PFSK-1 (cell line): Measurements from ENCODE around the gene KANSL1L.

Experiments used
- FOXP2 ChIP-seq: optimal IDR thresholded peaks from 2 replicates; pipeline ENCODE3; 2011; ENCODE audit warnings: borderline replicate concordance, control low read depth, inconsistent platforms; ENCODE audit not compliant: insufficient read depth; ENCODE audit errors: extremely low read length, extremely low read depth
- POLR2AphosphoS5 ChIP-seq: IDR thresholded peaks from 2 replicates; pipeline ENCODE4 v1.6.1; 2012; ENCODE audit warnings: low read depth, mild to moderate bottlenecking, control low read depth, low read length, moderate library complexity
- SIN3A ChIP-seq: IDR thresholded peaks from 2 replicates; pipeline ENCODE4 v1.6.1; 2012; ENCODE audit warnings: mild to moderate bottlenecking, low read length, moderate library complexity, borderline replicate concordance; ENCODE audit not compliant: insufficient read depth
- TAF1 ChIP-seq: IDR thresholded peaks from 2 replicates; pipeline ENCODE4 v1.6.1; 2012; ENCODE audit warnings: low read length, control low read depth, borderline replicate concordance; ENCODE audit not compliant: insufficient read depth
- TF ChIP-seq, protein P1 (sequence below), 2 experiments: IDR thresholded peaks; 2 replicates each; pipeline versions ENCODE4 v1.6.1 to v1.8.0; 2011 to 2012; ENCODE audit warnings: low read depth in 2 of 2, low read length in 2 of 2, control low read depth in 1 of 2, inconsistent platforms in 1 of 2, mild to moderate bottlenecking in 1 of 2, moderate library complexity in 1 of 2; ENCODE audit not compliant: insufficient read depth in 1 of 2

Gene KANSL1L

DNA sequence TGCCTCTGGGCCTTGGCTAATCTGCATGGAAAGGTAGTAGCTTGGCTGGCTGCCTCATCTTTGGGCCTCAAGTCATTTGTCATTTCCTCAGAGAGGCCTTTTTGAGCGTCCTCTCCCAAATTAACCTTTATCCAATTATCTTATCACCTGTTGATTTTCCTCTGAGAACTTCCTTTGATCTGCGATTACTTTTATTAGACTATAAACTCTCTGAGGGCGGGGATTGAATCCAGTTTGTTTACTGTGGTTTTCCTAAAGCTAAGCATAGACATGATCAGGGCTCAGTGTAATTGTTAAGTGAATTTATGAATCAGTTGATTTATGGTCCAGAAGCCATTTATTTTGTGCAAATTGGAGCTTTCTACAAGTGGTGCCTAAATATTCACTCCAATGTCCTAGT lies 161.3 kb downstream of the KANSL1L start:
- TF ChIP-seq FOXP2 (no peak), SIN3A (no peak), POLR2AphosphoS5 (no peak), TAF1 (no peak)
- TF ChIP-seq, protein P1, sequence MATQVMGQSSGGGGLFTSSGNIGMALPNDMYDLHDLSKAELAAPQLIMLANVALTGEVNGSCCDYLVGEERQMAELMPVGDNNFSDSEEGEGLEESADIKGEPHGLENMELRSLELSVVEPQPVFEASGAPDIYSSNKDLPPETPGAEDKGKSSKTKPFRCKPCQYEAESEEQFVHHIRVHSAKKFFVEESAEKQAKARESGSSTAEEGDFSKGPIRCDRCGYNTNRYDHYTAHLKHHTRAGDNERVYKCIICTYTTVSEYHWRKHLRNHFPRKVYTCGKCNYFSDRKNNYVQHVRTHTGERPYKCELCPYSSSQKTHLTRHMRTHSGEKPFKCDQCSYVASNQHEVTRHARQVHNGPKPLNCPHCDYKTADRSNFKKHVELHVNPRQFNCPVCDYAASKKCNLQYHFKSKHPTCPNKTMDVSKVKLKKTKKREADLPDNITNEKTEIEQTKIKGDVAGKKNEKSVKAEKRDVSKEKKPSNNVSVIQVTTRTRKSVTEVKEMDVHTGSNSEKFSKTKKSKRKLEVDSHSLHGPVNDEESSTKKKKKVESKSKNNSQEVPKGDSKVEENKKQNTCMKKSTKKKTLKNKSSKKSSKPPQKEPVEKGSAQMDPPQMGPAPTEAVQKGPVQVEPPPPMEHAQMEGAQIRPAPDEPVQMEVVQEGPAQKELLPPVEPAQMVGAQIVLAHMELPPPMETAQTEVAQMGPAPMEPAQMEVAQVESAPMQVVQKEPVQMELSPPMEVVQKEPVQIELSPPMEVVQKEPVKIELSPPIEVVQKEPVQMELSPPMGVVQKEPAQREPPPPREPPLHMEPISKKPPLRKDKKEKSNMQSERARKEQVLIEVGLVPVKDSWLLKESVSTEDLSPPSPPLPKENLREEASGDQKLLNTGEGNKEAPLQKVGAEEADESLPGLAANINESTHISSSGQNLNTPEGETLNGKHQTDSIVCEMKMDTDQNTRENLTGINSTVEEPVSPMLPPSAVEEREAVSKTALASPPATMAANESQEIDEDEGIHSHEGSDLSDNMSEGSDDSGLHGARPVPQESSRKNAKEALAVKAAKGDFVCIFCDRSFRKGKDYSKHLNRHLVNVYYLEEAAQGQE (IDR thresholded peaks at IDR 0.05; ENCODE audit: insufficient read depth in 1 of 2, low read depth in 2 of 2, low read length in 2 of 2): no peak

DNA sequence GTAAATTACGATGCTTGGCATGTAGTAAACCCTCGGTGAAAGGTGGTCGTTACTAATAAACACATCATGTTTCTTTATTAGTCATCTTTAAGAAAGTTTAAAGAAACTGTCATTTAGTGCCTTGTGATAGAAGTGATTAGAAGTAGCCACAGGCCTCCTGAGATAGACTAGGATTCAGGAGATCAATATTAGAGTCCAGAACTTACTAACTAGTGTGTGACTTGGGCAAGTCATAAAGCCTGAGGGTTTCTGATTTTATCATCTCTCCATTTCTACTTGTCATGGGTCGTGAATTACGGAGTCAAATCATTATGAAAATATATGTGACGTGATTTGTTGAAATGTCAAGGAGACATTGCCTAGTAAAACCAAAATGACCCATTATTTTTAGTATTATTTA lies 162.1 kb downstream of the KANSL1L start:
- TF ChIP-seq FOXP2: no peak
- TF ChIP-seq SIN3A: no peak
- no peak for TF ChIP-seq TAF1
- TF ChIP-seq, protein P1 (IDR thresholded peaks at IDR 0.05; ENCODE audit: insufficient read depth in 1 of 2, low read depth in 2 of 2, low read length in 2 of 2): no peak
- TF ChIP-seq POLR2AphosphoS5: no peak

DNA sequence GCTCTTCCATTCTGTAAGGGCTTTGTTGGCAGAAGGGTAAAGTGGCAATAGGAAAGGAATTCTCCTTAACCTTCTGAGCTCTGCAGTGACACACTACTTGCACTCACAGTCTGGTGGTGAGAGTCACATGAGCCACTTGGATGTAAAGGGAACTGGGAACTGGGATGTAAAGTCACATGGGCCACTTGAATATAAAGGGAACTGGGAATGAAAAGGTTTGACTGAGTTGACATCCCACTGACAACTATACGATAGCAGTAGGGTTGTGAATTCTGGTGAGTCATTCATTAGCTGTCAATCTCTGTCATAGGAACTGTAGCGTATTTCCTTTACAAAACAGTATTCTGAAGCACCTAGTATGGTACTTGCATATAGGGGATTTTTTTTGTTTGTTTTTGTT lies 163.3 kb downstream of the KANSL1L start:
- TF ChIP-seq, protein P1 (IDR thresholded peaks at IDR 0.05; ENCODE audit: insufficient read depth in 1 of 2, low read depth in 2 of 2, low read length in 2 of 2): no peak
- no peak for TF ChIP-seq TAF1
- no peak for TF ChIP-seq POLR2AphosphoS5
- TF ChIP-seq FOXP2: no peak
- no peak for TF ChIP-seq SIN3A

DNA sequence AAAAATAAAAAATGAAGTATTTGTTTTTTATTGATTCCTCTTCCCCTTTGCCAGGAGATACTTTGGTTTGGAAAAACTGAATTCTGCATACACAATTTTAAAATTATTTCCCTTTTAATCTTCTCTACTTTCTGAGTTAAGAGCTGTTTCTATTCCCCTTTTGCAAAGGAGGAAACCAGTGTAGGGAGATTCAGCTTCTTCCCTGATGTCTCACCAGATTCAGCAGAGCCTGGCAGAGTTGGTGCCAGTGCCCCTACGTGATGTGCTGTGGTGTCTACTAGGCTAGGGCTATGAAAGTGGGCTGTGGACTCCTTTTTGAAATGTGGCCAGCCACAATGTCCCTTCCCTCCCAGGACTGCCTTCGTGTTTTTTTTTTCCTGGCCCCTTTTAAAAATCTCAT lies 166.3 kb downstream of the KANSL1L start:
- TF ChIP-seq POLR2AphosphoS5 (no peak), SIN3A (no peak), FOXP2 (no peak), TAF1 (no peak)
- TF ChIP-seq, protein P1 (IDR thresholded peaks at IDR 0.05; ENCODE audit: insufficient read depth in 1 of 2, low read depth in 2 of 2, low read length in 2 of 2): no peak

DNA sequence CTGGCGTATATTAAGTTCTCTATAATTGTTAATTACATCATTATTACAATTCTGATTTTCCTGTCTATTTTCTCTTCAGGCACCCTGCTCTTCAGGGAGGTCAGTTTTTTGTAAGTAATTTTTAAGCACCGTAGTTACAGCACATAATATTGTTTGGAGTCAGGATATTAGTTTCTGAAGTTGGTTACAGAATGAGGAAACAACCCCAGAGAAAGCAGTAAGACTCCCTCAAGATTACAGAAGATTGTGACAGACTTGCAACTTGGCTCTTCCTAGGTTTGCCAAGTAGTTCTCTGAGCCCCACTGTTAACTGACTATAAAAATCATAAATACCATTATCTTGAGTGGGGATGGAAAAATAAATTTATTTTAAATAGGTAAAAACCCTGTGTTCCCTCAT lies 167.8 kb downstream of the KANSL1L start:
- no peak for TF ChIP-seq TAF1
- TF ChIP-seq SIN3A: no peak
- no peak for TF ChIP-seq FOXP2
- TF ChIP-seq POLR2AphosphoS5: no peak
- TF ChIP-seq, protein P1 (IDR thresholded peaks at IDR 0.05; ENCODE audit: insufficient read depth in 1 of 2, low read depth in 2 of 2, low read length in 2 of 2): no peak
